Stimulated activated CD8-positive, alpha-beta memory T cell treated with anti-CD3 and anti-CD28 coated beads, Interleukin-2, amount 100 ng/mL, for 48 hours (primary cell): ENCODE results near the gene C2orf92.
"Not testable (repeated sequence)": the region's sequence is repeated elsewhere in the genome, so short reads cannot be mapped to it uniquely, and the experiment has no call there.

Source experiments
- DNase-seq, 2 donors: peaks; one replicate each; pipeline ENCODE4 v3.0.0-alpha.2; 2020; ENCODE audit warnings: low read depth in 2 of 2

C2orf92 gene

GRCh38 chr2:97669448-97669847 lies at the start of gene C2orf92:
Gene C2orf92, plus strand, starts transcription at chr2:97669713. Its CDS starts 76 bp downstream, at chr2:97669789.
- DNase-seq, result no peak

GRCh38 chr2:97620492-97620891 lies 49.0 kb upstream of the C2orf92 start:
- not testable (repeated sequence) for DNase-seq

- DNase-seq, result not testable (repeated sequence)
Measured at GRCh38 chr2:97622976-97623375, 46.5 kb upstream of the C2orf92 start.

- not testable (repeated sequence) for DNase-seq
Measured at GRCh38 chr2:97625354-97626048, 44.0 kb upstream of the C2orf92 start.

GRCh38 chr2:97626049-97626430 lies 43.5 kb upstream of the C2orf92 start:
- DNase-seq, result not testable (repeated sequence)

GRCh38 chr2:97644023-97644717 lies 25.3 kb upstream of the C2orf92 start:
- no peak for DNase-seq

- DNase-seq, result no peak
Measured at GRCh38 chr2:97645112-97645694, 24.3 kb upstream of the C2orf92 start.

GRCh38 chr2:97645695-97646629 lies 23.6 kb upstream of the C2orf92 start, which contains the start of gene COX5B:
Gene COX5B, plus strand, starts transcription at chr2:97646062. Its CDS starts 25 bp downstream, at chr2:97646087.
- peak; percentile 98 to 99 for DNase-seq

- no peak for DNase-seq
Measured at GRCh38 chr2:97646977-97647376, 22.5 kb upstream of the C2orf92 start.

GRCh38 chr2:97651114-97651513 lies 18.4 kb upstream of the C2orf92 start:
- no peak for DNase-seq

GRCh38 chr2:97653473-97653872 lies 16.0 kb upstream of the C2orf92 start:
- DNase-seq, result no peak

- no peak for DNase-seq
Measured at GRCh38 chr2:97653874-97654273, 15.6 kb upstream of the C2orf92 start.

- no peak for DNase-seq
Measured at GRCh38 chr2:97654309-97654708, 15.2 kb upstream of the C2orf92 start.

- DNase-seq, result no peak
Measured at GRCh38 chr2:97654791-97655190, 14.7 kb upstream of the C2orf92 start.

GRCh38 chr2:97656129-97656755 lies 13.3 kb upstream of the C2orf92 start:
- DNase-seq, result no peak

- no peak for DNase-seq
Measured at GRCh38 chr2:97656905-97657587, 12.5 kb upstream of the C2orf92 start.

GRCh38 chr2:97657986-97658690 lies 11.4 kb upstream of the C2orf92 start:
- no peak for DNase-seq

GRCh38 chr2:97658691-97659157 lies 10.8 kb upstream of the C2orf92 start:
- DNase-seq, result no peak

GRCh38 chr2:97659256-97660043 lies 10.1 kb upstream of the C2orf92 start:
- no peak for DNase-seq
